GM23338 (cell line): ENCODE results near the gene SYNPO2. TPM values are rescaled to one million over a fixed set of nuclear protein-coding genes. Genes with fewer than 3 reads are reported as not detected.

Experiments
- ATAC-seq: fragments of 200-7000 bp; cut with Tn5 transposase; 3 replicates; pipeline ENCODE4 v1.9.1; 2020
- DNase-seq: peaks from one replicate; pipeline ENCODE4 v3.0.0-alpha.2; 2015; ENCODE audit warnings: low spot score
- H2AFZ ChIP-seq: fragments of 200-600 bp; sonication (generic); 2 replicates; pipeline ENCODE4 v1.8.0; 2016; ENCODE audit warnings: antibody characterized with exemption, mild to moderate bottlenecking, moderate library complexity
- H3F3A ChIP-seq: fragments of 200-600 bp; sonication (generic); replicated peaks from 2 replicates; pipeline ENCODE4 v1.8.0; 2017; ENCODE audit warnings: antibody characterized with exemption, mixed run types, low read depth
- H3K27ac ChIP-seq: fragments of 200-600 bp; sonication (generic); 2 replicates; pipeline ENCODE4 v1.6.1; 2016; ENCODE audit warnings: low read depth
- H3K27me3 ChIP-seq: fragments of 200-600 bp; sonication (generic); 2 replicates; pipeline ENCODE4 v1.8.0; 2016; ENCODE audit warnings: mild to moderate bottlenecking, mixed run types, moderate library complexity; ENCODE audit not compliant: insufficient read depth
- H3K36me3 ChIP-seq: fragments of 200-600 bp; sonication (generic); 2 replicates; pipeline ENCODE4 v1.8.0; 2016; ENCODE audit warnings: mild to moderate bottlenecking; ENCODE audit not compliant: insufficient read depth
- H3K4me1 ChIP-seq: fragments of 200-600 bp; sonication (generic); 2 replicates; pipeline ENCODE4 v1.8.0; 2016; ENCODE audit warnings: mild to moderate bottlenecking, moderate library complexity; ENCODE audit not compliant: insufficient read depth
- H3K4me2 ChIP-seq: fragments of 200-600 bp; sonication (generic); 2 replicates; pipeline ENCODE4 v1.7.1; 2017; ENCODE audit warnings: mixed run types
- H3K4me3 ChIP-seq: fragments of 200-600 bp; sonication (generic); 2 replicates; pipeline ENCODE4 v1.6.1; 2016; ENCODE audit warnings: mixed run types
- H3K79me2 ChIP-seq: fragments of 200-600 bp; sonication (generic); replicated peaks from 2 replicates; pipeline ENCODE4 v1.8.0; 2017; ENCODE audit warnings: mild to moderate bottlenecking; ENCODE audit not compliant: insufficient read depth
- H3K9me2 ChIP-seq: fragments of 200-600 bp; sonication (generic); 2 replicates; pipeline ENCODE4 v1.8.0; 2017; ENCODE audit not compliant: insufficient read depth
- H4K20me1 ChIP-seq: fragments of 200-600 bp; sonication (generic); replicated peaks from 2 replicates; pipeline ENCODE4 v1.8.0; 2017; ENCODE audit warnings: mild to moderate bottlenecking; ENCODE audit not compliant: insufficient read depth
- H3K27ac Mint-ChIP-seq: 2 replicates; pipeline ENCODE4 v1.8.0; 2020; ENCODE audit warnings: inconsistent platforms, mild to moderate bottlenecking, moderate library complexity, mixed read lengths
- H3K27me3 Mint-ChIP-seq: 3 replicates; pipeline ENCODE4 v1.8.0; 2022; ENCODE audit warnings: low read depth, mild to moderate bottlenecking, moderate library complexity, mixed read lengths, inconsistent platforms; ENCODE audit not compliant: insufficient read depth, poor library complexity
- H3K36me3 Mint-ChIP-seq: 3 replicates; pipeline ENCODE4 v1.8.0; 2021; ENCODE audit warnings: low read depth, mild to moderate bottlenecking, inconsistent platforms, moderate library complexity, mixed read lengths
- H3K4me1 Mint-ChIP-seq: 3 replicates; pipeline ENCODE4 v1.8.0; 2020; ENCODE audit warnings: mild to moderate bottlenecking, inconsistent platforms, mixed read lengths
- H3K4me3 Mint-ChIP-seq: 3 replicates; pipeline ENCODE4 v1.8.0; 2021; ENCODE audit warnings: moderate library complexity, mild to moderate bottlenecking, inconsistent platforms, mixed read lengths
- H3K9me3 Mint-ChIP-seq: 3 replicates; pipeline ENCODE4 v1.8.0; 2020; ENCODE audit warnings: moderate library complexity, mild to moderate bottlenecking, inconsistent platforms, mixed read lengths
- CREB1 ChIP-seq: fragments of 250-450 bp; sonication (Bioruptor Pico); IDR thresholded peaks from 2 replicates; pipeline ENCODE4 v1.5.0; 2020; ENCODE audit warnings: low read depth, mild to moderate bottlenecking, moderate library complexity
- EZH2phosphoT487 ChIP-seq: fragments of 200-600 bp; sonication (generic); IDR thresholded peaks from one replicate; pipeline ENCODE4 v1.8.1; 2018; ENCODE audit warnings: antibody characterized with exemption; ENCODE audit not compliant: unreplicated experiment
- NANOG ChIP-seq: IDR thresholded peaks from 2 replicates; pipeline ENCODE4 v1.6.1; 2016; ENCODE audit warnings: antibody characterized with exemption, borderline replicate concordance
- POLR2AphosphoS5 ChIP-seq: IDR thresholded peaks from 2 replicates; pipeline ENCODE4 v1.6.1; 2016; ENCODE audit warnings: antibody characterized with exemption, low read depth
- STAT1 ChIP-seq: IDR thresholded peaks from one replicate; pipeline ENCODE4 v1.6.1; 2016; ENCODE audit warnings: antibody characterized with exemption; ENCODE audit not compliant: unreplicated experiment
- ZNF114 ChIP-seq: fragments of 250-450 bp; sonication (Bioruptor Pico); IDR thresholded peaks from 2 replicates; pipeline ENCODE4 v1.5.0; 2020; ENCODE audit warnings: mild to moderate bottlenecking, moderate library complexity
- ZNF331 ChIP-seq: fragments of 250-450 bp; sonication (Bioruptor Pico); IDR thresholded peaks from 2 replicates; pipeline ENCODE4 v1.5.0; 2020; ENCODE audit warnings: low read depth, mild to moderate bottlenecking, moderate library complexity
- long read RNA-seq: library from polyadenylated mRNA; unstranded; transcript quantifications from one replicate; pipeline ENCODE4 v2.0.0, GENCODE V29; 2020; ENCODE audit not compliant: unreplicated experiment
- polyA plus RNA-seq: library from polyadenylated mRNA; unstranded; fragments of >200 nt; fragmentation: Nextera tagmentation; extraction: Ambion mirVana; gene quantifications from 2 replicates; pipeline ENCODE4 v1.2.1, GENCODE V29; 2016
- total RNA-seq: library from RNA; depleted of rRNA; stranded (reverse); fragments of >200 nt; shearing (Covaris generic); gene quantifications from 2 replicates; pipeline ENCODE4 v1.2.3, GENCODE V29; 2014; rRNA removed
- TF ChIP-seq, protein P1 (sequence below): IDR thresholded peaks from 2 replicates; pipeline ENCODE4 v1.6.1; 2016; ENCODE audit warnings: antibody characterized with exemption
- TF ChIP-seq, protein P2 (sequence below): IDR thresholded peaks from one replicate; pipeline ENCODE4 v1.6.1; 2018; ENCODE audit warnings: antibody characterized with exemption; ENCODE audit not compliant: unreplicated experiment
- TF ChIP-seq, protein P3 (sequence below), 2 experiments: fragments of 200-600 bp in 1 of 2; sonication (generic) in 1 of 2; conservative IDR thresholded peaks; 2 replicates each; pipeline versions ENCODE4 v1.5.1 to v1.6.1; 2016 to 2017; ENCODE audit warnings: antibody characterized with exemption in 2 of 2, low read depth in 2 of 2, mild to moderate bottlenecking in 2 of 2, moderate library complexity in 1 of 2

SYNPO2 gene, protein sequence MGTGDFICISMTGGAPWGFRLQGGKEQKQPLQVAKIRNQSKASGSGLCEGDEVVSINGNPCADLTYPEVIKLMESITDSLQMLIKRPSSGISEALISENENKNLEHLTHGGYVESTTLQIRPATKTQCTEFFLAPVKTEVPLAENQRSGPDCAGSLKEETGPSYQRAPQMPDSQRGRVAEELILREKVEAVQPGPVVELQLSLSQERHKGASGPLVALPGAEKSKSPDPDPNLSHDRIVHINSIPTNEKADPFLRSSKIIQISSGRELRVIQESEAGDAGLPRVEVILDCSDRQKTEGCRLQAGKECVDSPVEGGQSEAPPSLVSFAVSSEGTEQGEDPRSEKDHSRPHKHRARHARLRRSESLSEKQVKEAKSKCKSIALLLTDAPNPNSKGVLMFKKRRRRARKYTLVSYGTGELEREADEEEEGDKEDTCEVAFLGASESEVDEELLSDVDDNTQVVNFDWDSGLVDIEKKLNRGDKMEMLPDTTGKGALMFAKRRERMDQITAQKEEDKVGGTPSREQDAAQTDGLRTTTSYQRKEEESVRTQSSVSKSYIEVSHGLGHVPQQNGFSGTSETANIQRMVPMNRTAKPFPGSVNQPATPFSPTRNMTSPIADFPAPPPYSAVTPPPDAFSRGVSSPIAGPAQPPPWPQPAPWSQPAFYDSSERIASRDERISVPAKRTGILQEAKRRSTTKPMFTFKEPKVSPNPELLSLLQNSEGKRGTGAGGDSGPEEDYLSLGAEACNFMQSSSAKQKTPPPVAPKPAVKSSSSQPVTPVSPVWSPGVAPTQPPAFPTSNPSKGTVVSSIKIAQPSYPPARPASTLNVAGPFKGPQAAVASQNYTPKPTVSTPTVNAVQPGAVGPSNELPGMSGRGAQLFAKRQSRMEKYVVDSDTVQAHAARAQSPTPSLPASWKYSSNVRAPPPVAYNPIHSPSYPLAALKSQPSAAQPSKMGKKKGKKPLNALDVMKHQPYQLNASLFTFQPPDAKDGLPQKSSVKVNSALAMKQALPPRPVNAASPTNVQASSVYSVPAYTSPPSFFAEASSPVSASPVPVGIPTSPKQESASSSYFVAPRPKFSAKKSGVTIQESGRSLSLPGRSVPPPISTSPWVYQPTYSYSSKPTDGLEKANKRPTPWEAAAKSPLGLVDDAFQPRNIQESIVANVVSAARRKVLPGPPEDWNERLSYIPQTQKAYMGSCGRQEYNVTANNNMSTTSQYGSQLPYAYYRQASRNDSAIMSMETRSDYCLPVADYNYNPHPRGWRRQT
- total RNA-seq (3.1 and 3.4 TPM in 2 replicates), polyA plus RNA-seq (2.1 and 2.4 TPM in 2 replicates)
- long read RNA-seq, partial matches to known transcripts: 0 of 4 reads
- long read RNA-seq, other reads (novel, unspliced or antisense): 4 of 4 reads

DNA sequence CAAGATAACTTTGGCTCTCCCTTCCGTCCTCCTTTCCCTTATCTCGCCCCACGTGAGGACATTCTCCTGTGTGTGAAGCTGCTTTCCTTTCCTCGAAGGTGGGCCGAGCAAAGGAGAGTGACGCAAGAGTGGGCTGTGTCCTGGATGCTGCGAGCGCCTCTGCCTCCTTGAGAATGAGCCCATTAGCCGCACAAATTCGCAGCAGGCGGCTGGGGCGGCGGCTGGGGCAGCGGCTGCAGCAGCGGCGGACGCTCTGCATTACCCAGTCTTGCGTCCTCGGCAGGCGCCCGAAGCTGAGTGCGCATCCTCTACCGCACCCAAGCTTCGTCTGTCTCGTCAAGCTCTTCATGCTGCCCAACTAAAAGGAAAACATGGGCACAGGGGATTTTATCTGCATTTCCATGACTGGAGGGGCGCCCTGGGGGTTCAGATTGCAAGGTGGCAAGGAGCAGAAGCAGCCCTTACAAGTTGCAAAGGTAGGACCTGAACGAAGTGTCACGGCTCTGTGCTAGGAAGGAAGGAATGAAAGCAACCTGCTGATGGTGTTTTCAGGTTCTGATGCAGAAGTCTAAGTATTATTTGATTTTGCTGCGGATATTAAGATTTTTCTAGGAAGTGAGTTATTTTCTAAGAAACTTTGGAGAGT is at the start of gene SYNPO2:
Gene SYNPO2 (plus strand): TSS at position 189 of the 646 bp plus-strand sequence. CDS start 183 bp downstream, at position 372.
- Mint-ChIP-seq H3K9me3 (no peaks in the 10 kb centered on the region), H3K36me3 (no peaks in the 10 kb centered on the region), H3K27me3 (peaks cover 4% of the 10 kb centered on the region), H3K4me3 (peak within 1 kb of the TSS; percentile 78), H3K4me1 (peaks cover 24% of the 10 kb centered on the region), H3K27ac (peak within 1 kb of the TSS; percentile 86; the same call in 1 of the 2 replicates)
- peak within 1 kb of the TSS; percentile 58 for H3K4me3 ChIP-seq
- H3F3A ChIP-seq: no peaks in the 10 kb centered on the region
- H3K79me2 ChIP-seq: no peaks in the 10 kb centered on the region
- H3K4me2 ChIP-seq: peak within 1 kb of the TSS; percentile 87
- H4K20me1 ChIP-seq: no peaks in the 10 kb centered on the region
- H3K27me3 ChIP-seq: no peaks in the 10 kb centered on the region
- H3K36me3 ChIP-seq: no peaks in the 10 kb centered on the region
- H2AFZ ChIP-seq: peak within 1 kb of the TSS; percentile 86; the same call in 1 of the 2 replicates
- H3K4me1 ChIP-seq: peaks cover 15% of the 10 kb centered on the region; the same call in 1 of the 2 replicates
- no peak within 1 kb of the TSS for H3K27ac ChIP-seq
- DNase-seq (peak; percentile 92), ATAC-seq (peak; percentile 99)
- no peaks in the 10 kb centered on the region for H3K9me2 ChIP-seq
- no peak for TF ChIP-seq ZNF331 (CRISPR knock-in tag)
- TF ChIP-seq CREB1: peak; percentile 77
- TF ChIP-seq, protein P1, sequence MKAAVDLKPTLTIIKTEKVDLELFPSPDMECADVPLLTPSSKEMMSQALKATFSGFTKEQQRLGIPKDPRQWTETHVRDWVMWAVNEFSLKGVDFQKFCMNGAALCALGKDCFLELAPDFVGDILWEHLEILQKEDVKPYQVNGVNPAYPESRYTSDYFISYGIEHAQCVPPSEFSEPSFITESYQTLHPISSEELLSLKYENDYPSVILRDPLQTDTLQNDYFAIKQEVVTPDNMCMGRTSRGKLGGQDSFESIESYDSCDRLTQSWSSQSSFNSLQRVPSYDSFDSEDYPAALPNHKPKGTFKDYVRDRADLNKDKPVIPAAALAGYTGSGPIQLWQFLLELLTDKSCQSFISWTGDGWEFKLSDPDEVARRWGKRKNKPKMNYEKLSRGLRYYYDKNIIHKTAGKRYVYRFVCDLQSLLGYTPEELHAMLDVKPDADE: 0 out of 2 replicates have a peak, but pooled peaks have one; percentile 20
- no peak for TF ChIP-seq ZNF114 (CRISPR knock-in tag)
- TF ChIP-seq EZH2phosphoT487: no peak
- no peak for TF ChIP-seq NANOG
- peak; percentile 48; the same call in 1 of the 2 replicates for TF ChIP-seq POLR2AphosphoS5
- no peak for TF ChIP-seq STAT1
- TF ChIP-seq, protein P2, sequence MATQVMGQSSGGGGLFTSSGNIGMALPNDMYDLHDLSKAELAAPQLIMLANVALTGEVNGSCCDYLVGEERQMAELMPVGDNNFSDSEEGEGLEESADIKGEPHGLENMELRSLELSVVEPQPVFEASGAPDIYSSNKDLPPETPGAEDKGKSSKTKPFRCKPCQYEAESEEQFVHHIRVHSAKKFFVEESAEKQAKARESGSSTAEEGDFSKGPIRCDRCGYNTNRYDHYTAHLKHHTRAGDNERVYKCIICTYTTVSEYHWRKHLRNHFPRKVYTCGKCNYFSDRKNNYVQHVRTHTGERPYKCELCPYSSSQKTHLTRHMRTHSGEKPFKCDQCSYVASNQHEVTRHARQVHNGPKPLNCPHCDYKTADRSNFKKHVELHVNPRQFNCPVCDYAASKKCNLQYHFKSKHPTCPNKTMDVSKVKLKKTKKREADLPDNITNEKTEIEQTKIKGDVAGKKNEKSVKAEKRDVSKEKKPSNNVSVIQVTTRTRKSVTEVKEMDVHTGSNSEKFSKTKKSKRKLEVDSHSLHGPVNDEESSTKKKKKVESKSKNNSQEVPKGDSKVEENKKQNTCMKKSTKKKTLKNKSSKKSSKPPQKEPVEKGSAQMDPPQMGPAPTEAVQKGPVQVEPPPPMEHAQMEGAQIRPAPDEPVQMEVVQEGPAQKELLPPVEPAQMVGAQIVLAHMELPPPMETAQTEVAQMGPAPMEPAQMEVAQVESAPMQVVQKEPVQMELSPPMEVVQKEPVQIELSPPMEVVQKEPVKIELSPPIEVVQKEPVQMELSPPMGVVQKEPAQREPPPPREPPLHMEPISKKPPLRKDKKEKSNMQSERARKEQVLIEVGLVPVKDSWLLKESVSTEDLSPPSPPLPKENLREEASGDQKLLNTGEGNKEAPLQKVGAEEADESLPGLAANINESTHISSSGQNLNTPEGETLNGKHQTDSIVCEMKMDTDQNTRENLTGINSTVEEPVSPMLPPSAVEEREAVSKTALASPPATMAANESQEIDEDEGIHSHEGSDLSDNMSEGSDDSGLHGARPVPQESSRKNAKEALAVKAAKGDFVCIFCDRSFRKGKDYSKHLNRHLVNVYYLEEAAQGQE: no peak
- TF ChIP-seq, protein P3, sequence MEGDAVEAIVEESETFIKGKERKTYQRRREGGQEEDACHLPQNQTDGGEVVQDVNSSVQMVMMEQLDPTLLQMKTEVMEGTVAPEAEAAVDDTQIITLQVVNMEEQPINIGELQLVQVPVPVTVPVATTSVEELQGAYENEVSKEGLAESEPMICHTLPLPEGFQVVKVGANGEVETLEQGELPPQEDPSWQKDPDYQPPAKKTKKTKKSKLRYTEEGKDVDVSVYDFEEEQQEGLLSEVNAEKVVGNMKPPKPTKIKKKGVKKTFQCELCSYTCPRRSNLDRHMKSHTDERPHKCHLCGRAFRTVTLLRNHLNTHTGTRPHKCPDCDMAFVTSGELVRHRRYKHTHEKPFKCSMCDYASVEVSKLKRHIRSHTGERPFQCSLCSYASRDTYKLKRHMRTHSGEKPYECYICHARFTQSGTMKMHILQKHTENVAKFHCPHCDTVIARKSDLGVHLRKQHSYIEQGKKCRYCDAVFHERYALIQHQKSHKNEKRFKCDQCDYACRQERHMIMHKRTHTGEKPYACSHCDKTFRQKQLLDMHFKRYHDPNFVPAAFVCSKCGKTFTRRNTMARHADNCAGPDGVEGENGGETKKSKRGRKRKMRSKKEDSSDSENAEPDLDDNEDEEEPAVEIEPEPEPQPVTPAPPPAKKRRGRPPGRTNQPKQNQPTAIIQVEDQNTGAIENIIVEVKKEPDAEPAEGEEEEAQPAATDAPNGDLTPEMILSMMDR (conservative IDR thresholded peaks at IDR 0.05; ENCODE audit: low read depth in 2 of 2): no peak
